ENCODE measurements around the gene ADARB2. TPM values are rescaled to one million over a fixed set of nuclear protein-coding genes. Genes with fewer than 3 reads are reported as not detected.

Gene ADARB2
- total and polyA plus RNA-seq, 2 donors, result 0.66 to 2.5 TPM

GRCh38 chr10:1766049-1766448 lies 28.7 kb upstream of the ADARB2 start:
- no peak overlapping the region for H3K4me3 ChIP-seq (ENCODE audit: low read length in 2 of 2)
- H3K27me3 ChIP-seq (ENCODE audit: control insufficient read depth in 2 of 2, insufficient read depth in 1 of 2, low read length in 1 of 2), result no peaks in the 10 kb centered on the region
- H3K27ac ChIP-seq (ENCODE audit: low read depth in 1 of 2, low read length in 1 of 2), result no peak overlapping the region
- no peaks in the 10 kb centered on the region for H3K36me3 ChIP-seq (ENCODE audit: control insufficient read depth in 2 of 2, insufficient read depth in 2 of 2, low read length in 1 of 2)
- no peak for DNase-seq (ENCODE audit: low read depth in 6 of 9, low spot score in 9 of 9)
- no peaks in the 10 kb centered on the region for H3K9me3 ChIP-seq (ENCODE audit: control insufficient read depth in 2 of 2, insufficient read depth in 1 of 2, low read length in 1 of 2)
- WGBS, result 86% methylated on average over 10 of the region's 10 CpGs
- H3K4me1 ChIP-seq (ENCODE audit: control insufficient read depth in 2 of 2, insufficient read depth in 2 of 2, low read length in 2 of 2), result no peaks in the 10 kb centered on the region

- DNase-seq (ENCODE audit: low read depth in 6 of 9, low spot score in 9 of 9), result no peak
Observed at GRCh38 chr10:1762076-1762475, 24.8 kb upstream of the ADARB2 start.

GRCh38 chr10:1754506-1755153 lies 17.3 kb upstream of the ADARB2 start:
- Histone ChIP-seq H3K36me3 (ENCODE audit: control insufficient read depth in 2 of 2, insufficient read depth in 2 of 2, low read length in 1 of 2) (no peaks in the 10 kb centered on the region), H3K4me1 (ENCODE audit: control insufficient read depth in 2 of 2, insufficient read depth in 2 of 2, low read length in 2 of 2) (no peaks in the 10 kb centered on the region), H3K9me3 (ENCODE audit: control insufficient read depth in 2 of 2, insufficient read depth in 1 of 2, low read length in 1 of 2) (peaks cover 0 to 1% of the 10 kb centered on the region in 2 donors), H3K27ac (ENCODE audit: low read depth in 1 of 2, low read length in 1 of 2) (no peak overlapping the region), H3K4me3 (ENCODE audit: low read length in 2 of 2) (no peak overlapping the region), H3K27me3 (ENCODE audit: control insufficient read depth in 2 of 2, insufficient read depth in 1 of 2, low read length in 1 of 2) (peaks cover 0 to 11% of the 10 kb centered on the region in 2 donors)
- no peak for DNase-seq (ENCODE audit: low read depth in 6 of 9, low spot score in 9 of 9)
- WGBS, result 62% methylated on average over 19 of the region's 19 CpGs

More at GRCh38 chr10:1762076-1762475, 24.8 kb upstream of the ADARB2 start:
- no peaks in the 10 kb centered on the region for H3K36me3 ChIP-seq (ENCODE audit: control insufficient read depth in 2 of 2, insufficient read depth in 2 of 2, low read length in 1 of 2)
- peaks cover 0 to 7% of the 10 kb centered on the region in 2 donors for H3K9me3 ChIP-seq (ENCODE audit: control insufficient read depth in 2 of 2, insufficient read depth in 1 of 2, low read length in 1 of 2)
- no peak overlapping the region for H3K4me3 ChIP-seq (ENCODE audit: low read length in 2 of 2)
- H3K27me3 ChIP-seq (ENCODE audit: control insufficient read depth in 2 of 2, insufficient read depth in 1 of 2, low read length in 1 of 2), result no peaks in the 10 kb centered on the region
- 86% methylated on average over 8 of the region's 8 CpGs for WGBS
- no peak overlapping the region for H3K27ac ChIP-seq (ENCODE audit: low read depth in 1 of 2, low read length in 1 of 2)
- no peaks in the 10 kb centered on the region for H3K4me1 ChIP-seq (ENCODE audit: control insufficient read depth in 2 of 2, insufficient read depth in 2 of 2, low read length in 2 of 2)

- Histone ChIP-seq H3K9me3 (ENCODE audit: control insufficient read depth in 2 of 2, insufficient read depth in 1 of 2, low read length in 1 of 2) (no peaks in the 10 kb centered on the region), H3K4me3 (ENCODE audit: low read length in 2 of 2) (no peak overlapping the region), H3K27me3 (ENCODE audit: control insufficient read depth in 2 of 2, insufficient read depth in 1 of 2, low read length in 1 of 2) (peaks cover 0 to 11% of the 10 kb centered on the region in 2 donors), H3K27ac (ENCODE audit: low read depth in 1 of 2, low read length in 1 of 2) (no peak overlapping the region), H3K4me1 (ENCODE audit: control insufficient read depth in 2 of 2, insufficient read depth in 2 of 2, low read length in 2 of 2) (no peaks in the 10 kb centered on the region), H3K36me3 (ENCODE audit: control insufficient read depth in 2 of 2, insufficient read depth in 2 of 2, low read length in 1 of 2) (no peaks in the 10 kb centered on the region)
- no peak for DNase-seq (ENCODE audit: low read depth in 6 of 9, low spot score in 9 of 9)
Observed at GRCh38 chr10:1752153-1752552, 14.8 kb upstream of the ADARB2 start.

GRCh38 chr10:1747590-1748157 lies 10.3 kb upstream of the ADARB2 start:
- no peaks in the 10 kb centered on the region for H3K27me3 ChIP-seq (ENCODE audit: control insufficient read depth in 2 of 2, insufficient read depth in 1 of 2, low read length in 1 of 2)
- no peak overlapping the region for H3K27ac ChIP-seq (ENCODE audit: low read depth in 1 of 2, low read length in 1 of 2)
- H3K4me3 ChIP-seq (ENCODE audit: low read length in 2 of 2), result no peak overlapping the region
- no peak for DNase-seq (ENCODE audit: low read depth in 6 of 9, low spot score in 9 of 9)
- no peaks in the 10 kb centered on the region for H3K9me3 ChIP-seq (ENCODE audit: control insufficient read depth in 2 of 2, insufficient read depth in 1 of 2, low read length in 1 of 2)
- 92% methylated on average over 5 of the region's 5 CpGs for WGBS
- H3K4me1 ChIP-seq (ENCODE audit: control insufficient read depth in 2 of 2, insufficient read depth in 2 of 2, low read length in 2 of 2), result no peaks in the 10 kb centered on the region
- no peaks in the 10 kb centered on the region for H3K36me3 ChIP-seq (ENCODE audit: control insufficient read depth in 2 of 2, insufficient read depth in 2 of 2, low read length in 1 of 2)

GRCh38 chr10:1746796-1747195 lies 9.5 kb upstream of the ADARB2 start:
- WGBS, result 97% methylated on average over 25 of the region's 25 CpGs
- DNase-seq (ENCODE audit: low read depth in 6 of 9, low spot score in 9 of 9), result no peak
- Histone ChIP-seq H3K4me3 (ENCODE audit: low read length in 2 of 2) (no peak overlapping the region), H3K4me1 (ENCODE audit: control insufficient read depth in 2 of 2, insufficient read depth in 2 of 2, low read length in 2 of 2) (no peaks in the 10 kb centered on the region), H3K27me3 (ENCODE audit: control insufficient read depth in 2 of 2, insufficient read depth in 1 of 2, low read length in 1 of 2) (no peaks in the 10 kb centered on the region), H3K36me3 (ENCODE audit: control insufficient read depth in 2 of 2, insufficient read depth in 2 of 2, low read length in 1 of 2) (no peaks in the 10 kb centered on the region), H3K27ac (ENCODE audit: low read depth in 1 of 2, low read length in 1 of 2) (no peak overlapping the region), H3K9me3 (ENCODE audit: control insufficient read depth in 2 of 2, insufficient read depth in 1 of 2, low read length in 1 of 2) (no peaks in the 10 kb centered on the region)

- DNase-seq (ENCODE audit: low read depth in 6 of 9, low spot score in 9 of 9), result no peak
- no peaks in the 10 kb centered on the region for H3K36me3 ChIP-seq (ENCODE audit: control insufficient read depth in 2 of 2, insufficient read depth in 2 of 2, low read length in 1 of 2)
- 84% methylated on average over 9 of the region's 9 CpGs for WGBS
- no peaks in the 10 kb centered on the region for H3K27me3 ChIP-seq (ENCODE audit: control insufficient read depth in 2 of 2, insufficient read depth in 1 of 2, low read length in 1 of 2)
- no peaks in the 10 kb centered on the region for H3K4me1 ChIP-seq (ENCODE audit: control insufficient read depth in 2 of 2, insufficient read depth in 2 of 2, low read length in 2 of 2)
- H3K27ac ChIP-seq (ENCODE audit: low read depth in 1 of 2, low read length in 1 of 2), result no peak overlapping the region
- no peaks in the 10 kb centered on the region for H3K9me3 ChIP-seq (ENCODE audit: control insufficient read depth in 2 of 2, insufficient read depth in 1 of 2, low read length in 1 of 2)
- no peak overlapping the region for H3K4me3 ChIP-seq (ENCODE audit: low read length in 2 of 2)
Observed at GRCh38 chr10:1745780-1746456, 8.6 kb upstream of the ADARB2 start.

- Histone ChIP-seq H3K4me1 (ENCODE audit: control insufficient read depth in 2 of 2, insufficient read depth in 2 of 2, low read length in 2 of 2) (no peaks in the 10 kb centered on the region), H3K27me3 (ENCODE audit: control insufficient read depth in 2 of 2, insufficient read depth in 1 of 2, low read length in 1 of 2) (peaks cover 3 to 10% of the 10 kb centered on the region in 2 donors), H3K4me3 (ENCODE audit: low read length in 2 of 2) (no peak overlapping the region), H3K27ac (ENCODE audit: low read depth in 1 of 2, low read length in 1 of 2) (no peak overlapping the region), H3K36me3 (ENCODE audit: control insufficient read depth in 2 of 2, insufficient read depth in 2 of 2, low read length in 1 of 2) (no peaks in the 10 kb centered on the region), H3K9me3 (ENCODE audit: control insufficient read depth in 2 of 2, insufficient read depth in 1 of 2, low read length in 1 of 2) (no peaks in the 10 kb centered on the region)
- DNase-seq (ENCODE audit: low read depth in 6 of 9, low spot score in 9 of 9), result no peak
- 93% methylated on average over 12 of the region's 12 CpGs for WGBS
Observed at GRCh38 chr10:1744524-1744923, 7.2 kb upstream of the ADARB2 start.

- 84% methylated on average over 10 of the region's 10 CpGs for WGBS
- no peaks in the 10 kb centered on the region for H3K9me3 ChIP-seq (ENCODE audit: control insufficient read depth in 2 of 2, insufficient read depth in 1 of 2, low read length in 1 of 2)
- H3K27me3 ChIP-seq (ENCODE audit: control insufficient read depth in 2 of 2, insufficient read depth in 1 of 2, low read length in 1 of 2), result peaks cover 8 to 19% of the 10 kb centered on the region in 2 donors
- no peak for DNase-seq (ENCODE audit: low read depth in 6 of 9, low spot score in 9 of 9)
- no peaks in the 10 kb centered on the region for H3K4me1 ChIP-seq (ENCODE audit: control insufficient read depth in 2 of 2, insufficient read depth in 2 of 2, low read length in 2 of 2)
- no peak overlapping the region for H3K4me3 ChIP-seq (ENCODE audit: low read length in 2 of 2)
- H3K36me3 ChIP-seq (ENCODE audit: control insufficient read depth in 2 of 2, insufficient read depth in 2 of 2, low read length in 1 of 2), result no peaks in the 10 kb centered on the region
- no peak overlapping the region for H3K27ac ChIP-seq (ENCODE audit: low read depth in 1 of 2, low read length in 1 of 2)
Observed at GRCh38 chr10:1743141-1743540, 5.8 kb upstream of the ADARB2 start.

Data from thymus (tissue), 11 donors.